Activated CD4-positive, alpha-beta T cell treated with anti-CD3 and anti-CD28 coated beads, Interleukin-2, amount 50 U/mL, for 1 hour (primary cell): Measurements from ENCODE around the gene CSNK2A1.
A peak's percentile ranks its signal among the peaks of the same experiment; 100 is the strongest.

Source experiments
- DNase-seq: peaks from one replicate; pipeline ENCODE4 v3.0.0-alpha.2; 2020

Gene CSNK2A1

GRCh38 chr20:563187-563586, 19.6 kb upstream of the CSNK2A1 start:
- no peak for DNase-seq

DNA sequence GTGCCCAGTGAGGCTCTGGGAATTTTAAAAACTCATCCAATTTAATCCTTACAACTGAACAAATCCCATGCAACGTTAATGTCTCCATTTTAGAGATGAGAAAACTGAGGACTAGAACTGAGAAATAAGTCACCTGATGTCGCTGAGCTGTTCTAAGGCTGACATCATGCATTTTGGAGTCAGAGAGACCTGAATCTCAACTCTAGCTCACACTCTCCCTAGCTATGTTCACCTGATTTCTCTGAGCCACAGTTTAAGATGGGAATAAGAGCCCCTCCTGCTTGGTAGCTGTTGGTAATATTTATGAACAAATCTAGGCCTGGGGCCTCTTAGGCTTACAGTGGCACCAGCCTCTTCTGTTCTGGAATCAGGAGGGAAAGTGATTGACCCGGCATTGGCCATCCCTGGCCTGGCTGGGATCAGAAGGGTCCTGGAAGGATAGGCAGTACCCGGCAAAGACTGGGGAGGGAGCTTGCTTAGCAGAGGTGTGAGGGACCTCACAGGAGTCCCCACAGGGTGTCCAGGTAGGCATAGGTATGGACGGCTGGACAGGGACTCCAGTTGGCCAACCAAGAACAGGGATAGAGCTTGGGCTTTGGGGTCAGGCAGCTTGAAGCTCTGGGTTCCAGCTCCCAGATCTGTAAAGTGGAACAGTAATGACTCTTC, 18.8 kb upstream of the CSNK2A1 start:
- DNase-seq: no peak

DNA sequence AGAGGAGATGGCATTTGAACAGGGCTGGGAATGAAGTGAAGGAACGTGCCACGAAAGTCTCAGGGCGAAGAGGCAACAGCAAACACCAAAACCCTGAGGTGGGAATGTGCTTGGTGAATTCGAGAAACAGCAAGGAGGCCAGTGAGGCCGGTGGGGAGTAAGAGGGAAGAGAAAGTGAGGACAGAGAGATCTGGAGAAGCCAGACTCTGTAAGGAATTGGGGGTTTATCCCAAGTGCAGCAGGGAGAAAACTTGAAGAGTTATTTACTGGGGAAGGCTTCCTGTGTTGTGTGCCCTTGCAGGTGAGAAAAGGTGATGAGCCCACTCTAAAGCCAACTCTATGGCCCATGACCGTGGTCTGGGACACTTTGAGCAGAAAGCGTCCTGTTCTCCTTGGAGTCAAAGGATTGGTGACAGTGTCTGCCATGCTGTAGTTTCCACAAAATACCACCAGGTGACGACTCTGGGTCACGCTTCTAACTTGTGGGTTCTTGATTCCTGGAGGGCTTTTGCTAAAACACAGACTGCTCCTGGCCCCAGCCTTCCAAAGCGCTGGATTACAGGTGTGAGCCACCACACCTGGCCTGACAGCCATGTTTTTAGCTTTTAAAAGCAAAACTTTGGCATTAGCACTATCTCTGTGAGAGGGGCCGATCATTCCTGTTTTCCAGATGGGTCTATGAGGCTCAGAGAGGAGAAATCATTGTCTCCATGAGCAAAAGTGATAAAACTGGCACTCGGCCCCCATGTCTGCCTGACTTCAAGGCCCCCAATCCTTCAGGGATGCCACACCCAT, 18.0 kb upstream of the CSNK2A1 start:
- DNase-seq: peak; percentile 28

DNA sequence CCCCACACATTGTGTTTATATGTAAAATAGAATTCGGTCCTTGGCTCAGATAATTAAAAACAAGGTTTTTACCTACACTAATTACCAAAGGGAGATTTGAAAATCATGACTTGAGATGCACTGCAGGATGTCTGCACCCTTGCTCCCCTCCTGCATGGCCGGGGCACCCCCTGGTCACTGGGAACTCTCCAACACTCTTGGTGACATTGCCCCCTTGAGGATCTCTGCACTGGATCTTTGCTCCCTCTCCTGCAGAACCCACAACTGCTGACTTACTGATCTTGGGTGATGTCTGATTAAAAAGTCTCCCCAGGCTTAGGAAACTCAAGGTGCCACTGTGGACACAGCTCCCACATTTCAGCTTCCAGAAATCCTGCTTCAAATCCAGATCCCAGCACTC, 17.1 kb upstream of the CSNK2A1 start:
- no peak for DNase-seq

DNA sequence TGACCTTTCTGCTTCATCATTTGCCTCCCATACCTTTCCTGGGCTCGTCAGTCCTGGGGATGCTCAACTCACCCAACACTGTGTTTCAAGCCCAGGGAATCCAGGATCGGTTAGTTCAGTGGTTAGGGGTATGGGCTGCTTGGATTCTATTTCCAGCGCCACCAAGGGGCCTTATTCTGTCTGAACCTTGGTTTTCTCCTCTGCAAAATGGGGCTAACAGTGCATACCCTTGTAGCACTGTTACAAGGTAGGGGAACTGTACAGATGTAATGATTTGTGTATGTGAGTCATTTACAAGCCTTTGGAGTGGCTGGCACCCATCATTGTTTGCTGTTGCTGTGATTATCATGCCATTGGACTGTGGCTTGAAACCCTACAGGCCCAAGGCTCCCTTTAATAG, 14.5 kb upstream of the CSNK2A1 start:
- DNase-seq: no peak

- no peak for DNase-seq
Observed at GRCh38 chr20:556984-557383, 13.4 kb upstream of the CSNK2A1 start.

GRCh38 chr20:555976-556385, 12.4 kb upstream of the CSNK2A1 start:
- no peak for DNase-seq

- DNase-seq: no peak
Observed at GRCh38 chr20:550611-551010, 7.0 kb upstream of the CSNK2A1 start.

DNA sequence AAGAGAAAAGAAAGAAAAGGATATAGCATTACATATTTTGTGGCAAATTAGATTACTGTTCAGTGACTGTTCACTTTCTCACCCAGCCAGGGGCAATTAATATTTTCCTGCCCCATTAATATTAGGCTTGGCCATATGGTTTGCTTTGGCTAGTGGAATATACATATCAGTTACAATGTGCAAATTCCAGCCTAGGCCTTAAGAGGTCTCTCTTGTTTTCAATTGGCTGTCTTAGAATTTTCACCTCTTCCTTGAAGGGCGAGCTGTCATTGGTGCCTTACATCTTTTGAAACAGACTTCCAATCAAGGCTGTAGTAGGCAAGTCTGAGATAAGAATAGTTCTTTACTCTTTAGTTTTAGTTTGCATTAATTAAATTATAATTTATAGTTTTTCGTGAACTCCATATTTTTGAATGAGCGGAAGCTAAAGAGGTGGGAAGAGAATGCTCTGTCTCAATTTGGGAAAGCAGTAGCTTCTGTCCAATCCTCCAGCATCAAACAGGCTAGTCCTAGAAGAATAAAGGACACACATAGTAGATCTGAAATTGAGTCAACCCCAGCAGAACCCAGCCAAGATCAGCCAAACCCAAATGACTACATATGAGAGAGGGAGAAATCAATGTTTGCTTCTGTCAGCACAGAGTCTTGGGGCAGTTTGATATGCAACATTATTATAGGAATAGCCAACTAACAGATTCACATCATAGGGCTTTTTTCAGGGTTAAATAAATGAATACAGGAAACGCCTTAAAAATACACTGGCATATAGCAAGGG, 6.3 kb upstream of the CSNK2A1 start:
- no peak for DNase-seq

DNA sequence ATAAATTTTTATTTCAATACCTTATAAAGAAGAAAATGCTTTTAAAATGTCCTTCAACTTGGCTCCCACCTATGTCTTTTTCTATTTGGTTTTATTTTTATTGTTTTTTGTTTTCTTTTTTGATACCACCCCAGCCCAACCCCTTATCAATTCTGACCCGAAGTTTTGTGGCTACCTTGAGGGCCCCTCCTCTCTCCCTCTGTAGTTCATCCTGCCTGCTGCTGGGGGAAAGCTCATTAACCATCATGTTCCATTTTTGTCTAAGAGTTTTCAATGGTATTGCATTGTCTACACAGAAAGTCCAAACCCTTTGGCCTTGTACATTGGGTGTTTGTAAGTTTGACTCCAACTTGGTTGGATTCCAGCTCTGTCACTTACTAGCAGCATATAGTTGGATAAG, 5.3 kb upstream of the CSNK2A1 start:
- DNase-seq: no peak

- no peak for DNase-seq
Observed at GRCh38 chr20:547394-547793, 3.8 kb upstream of the CSNK2A1 start.

DNA sequence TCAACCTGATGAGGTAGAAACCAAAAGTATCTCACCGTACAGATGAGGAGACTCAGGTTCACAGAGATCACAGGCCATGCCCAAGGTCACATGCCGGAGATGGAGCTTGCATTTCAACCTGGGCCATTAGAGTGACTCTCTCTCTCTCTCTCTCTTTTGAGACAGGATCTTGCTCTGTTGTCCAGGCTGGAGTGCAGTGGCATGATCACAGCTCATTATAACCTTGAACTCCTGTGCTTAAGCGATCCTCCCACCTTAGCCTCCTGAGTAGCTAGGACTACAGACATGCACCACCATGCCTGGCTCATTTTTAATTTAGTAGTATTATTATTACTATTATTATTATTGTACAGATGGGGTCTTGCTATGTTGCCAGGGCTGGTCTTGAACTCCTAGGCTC, 2.8 kb upstream of the CSNK2A1 start:
- no peak for DNase-seq

- DNase-seq: no peak
Observed at GRCh38 chr20:544153-544725, 649 bp upstream of the CSNK2A1 start.

- DNase-seq: peak; percentile 9
Observed at GRCh38 chr20:542777-543368, 717 bp downstream of the CSNK2A1 start.

DNA sequence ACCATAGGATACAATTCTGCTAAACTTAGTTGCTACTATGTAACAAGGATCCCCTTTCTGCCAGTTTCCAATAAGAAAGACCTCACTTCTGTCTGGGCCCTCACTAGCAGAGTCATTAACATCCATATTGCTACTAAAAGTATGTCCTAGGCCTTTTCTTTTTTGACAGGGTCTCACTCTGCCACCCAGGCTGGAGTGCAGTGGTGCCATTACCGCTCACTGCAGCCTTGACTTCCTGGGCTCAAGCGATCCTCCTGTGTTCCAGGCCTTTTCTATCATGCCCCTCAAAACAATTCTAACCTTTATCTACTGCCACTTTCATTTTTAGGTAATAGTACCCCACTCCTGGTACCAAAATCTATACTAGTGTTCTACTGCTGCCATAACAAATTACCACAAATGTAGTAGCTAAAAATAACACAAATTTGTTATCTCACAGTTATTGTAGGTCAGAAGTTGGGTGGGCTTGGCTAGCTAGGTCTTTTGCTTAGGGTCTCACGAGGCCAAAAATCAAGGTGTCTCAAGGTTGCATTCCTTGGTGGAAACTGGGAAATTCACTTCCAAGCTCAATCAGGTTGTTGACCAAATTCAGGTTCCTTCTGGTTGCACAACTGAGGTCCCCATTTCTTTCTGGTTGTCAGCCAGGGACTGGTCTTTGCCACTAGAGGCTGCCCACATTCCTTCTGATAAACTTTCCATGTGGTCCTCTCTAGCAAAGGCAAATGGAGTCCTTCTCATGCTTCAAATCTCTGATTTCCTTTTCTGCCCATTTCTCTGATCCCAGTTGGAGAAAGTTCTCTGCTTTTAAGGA, 3.0 kb downstream of the CSNK2A1 start:
- no peak for DNase-seq

DNA sequence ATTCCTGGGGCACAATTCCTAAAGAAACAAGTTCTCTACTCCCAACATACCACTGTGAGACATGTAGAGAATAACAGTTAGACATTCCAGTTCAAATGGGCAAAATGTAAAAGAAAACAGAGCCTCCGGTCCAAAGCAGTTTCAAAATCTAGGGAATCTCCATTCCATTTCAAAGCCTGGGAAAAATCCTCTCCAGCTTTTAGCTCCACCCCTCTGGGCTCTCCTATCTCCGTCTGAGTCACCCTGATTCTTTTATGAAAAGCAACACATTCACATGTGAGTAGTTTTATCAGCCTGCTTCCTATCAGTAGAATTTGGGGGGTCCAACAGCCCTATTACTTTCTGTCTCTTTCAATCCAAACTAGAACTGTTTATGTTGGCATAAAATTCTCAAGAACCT, 3.7 kb downstream of the CSNK2A1 start:
- no peak for DNase-seq

GRCh38 chr20:539191-539590, 4.4 kb downstream of the CSNK2A1 start:
- DNase-seq: no peak

GRCh38 chr20:537983-538382, 5.6 kb downstream of the CSNK2A1 start:
- DNase-seq: no peak

- DNase-seq: no peak
Observed at GRCh38 chr20:536426-537010, 7.1 kb downstream of the CSNK2A1 start.

- no peak for DNase-seq
Observed at GRCh38 chr20:535958-536357, 7.6 kb downstream of the CSNK2A1 start.

DNA sequence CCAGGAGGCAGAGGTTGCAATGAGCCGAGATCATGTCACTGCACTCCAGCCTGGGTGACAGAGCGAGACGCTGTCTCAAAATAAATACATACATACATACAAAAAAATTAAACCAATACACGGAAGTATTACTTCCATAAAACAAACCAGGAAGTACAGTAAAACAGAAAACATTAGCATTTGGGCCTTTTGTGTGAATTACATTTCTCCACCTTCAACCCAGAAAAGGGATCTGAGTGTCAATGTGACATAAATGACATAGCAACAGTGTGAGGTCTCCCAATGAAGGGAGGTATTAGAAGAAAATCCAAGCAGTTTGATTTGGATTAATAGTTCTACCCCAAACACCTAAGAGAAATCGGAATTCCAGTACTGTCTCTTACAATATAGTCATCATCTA, 10.1 kb downstream of the CSNK2A1 start:
- DNase-seq: no peak

GRCh38 chr20:532530-532929, 11.1 kb downstream of the CSNK2A1 start:
- no peak for DNase-seq
